ENCODE results near the gene USH1C. TPM values are rescaled to one million over a fixed set of nuclear protein-coding genes. Genes with fewer than 3 reads are reported as not detected.

Gene USH1C
- total and polyA plus RNA-seq, 4 donors = 0.09 to 1.3 (median 0.75) TPM

DNA sequence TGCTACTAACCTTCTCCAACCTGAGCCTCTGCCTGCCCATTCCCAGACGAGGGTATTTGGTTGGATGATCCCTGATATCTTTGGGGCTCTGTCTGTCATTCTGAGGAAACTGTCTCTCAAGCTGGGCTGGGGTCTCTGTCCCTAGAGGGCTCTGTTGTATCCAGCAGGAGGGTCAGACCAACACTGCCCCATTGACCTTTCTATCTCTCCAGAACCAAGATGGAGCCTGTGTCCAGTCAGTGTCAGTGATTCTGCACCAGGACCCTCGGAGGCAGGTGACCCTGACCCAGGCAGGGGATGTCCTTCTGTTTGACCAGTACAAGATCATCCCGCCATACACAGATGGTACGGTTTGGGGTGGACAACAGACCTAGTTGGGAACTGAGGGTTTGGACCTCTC is 24.7 kb upstream of the USH1C start:
- WGBS = 78% methylated on average over 4 of the region's 4 CpGs
- Histone ChIP-seq H3K27me3 (ENCODE audit: control insufficient read depth in 4 of 4, insufficient read depth in 4 of 4, low read length in 3 of 4) (no peaks in the 10 kb centered on the region), H3K36me3 (ENCODE audit: control insufficient read depth in 4 of 4, insufficient read depth in 3 of 4, low read depth in 1 of 4, low read length in 3 of 4) (no peaks in the 10 kb centered on the region), H3K4me1 (ENCODE audit: control insufficient read depth in 4 of 4, insufficient read depth in 4 of 4, low read length in 3 of 4) (no peaks in the 10 kb centered on the region), H3K9ac (ENCODE audit: low read depth in 1 of 2, low read length in 2 of 2) (no peak overlapping the region), H3K27ac (ENCODE audit: low read depth in 1 of 2, low read length in 2 of 2) (no peak overlapping the region), H3K4me3 (ENCODE audit: low read depth in 1 of 3, low read length in 3 of 3) (no peak overlapping the region), H3K9me3 (ENCODE audit: control insufficient read depth in 4 of 4, low read length in 3 of 4) (no peaks in the 10 kb centered on the region)
- DNase-seq (ENCODE audit: low spot score) = no peak
- TF ChIP-seq, protein P1, sequence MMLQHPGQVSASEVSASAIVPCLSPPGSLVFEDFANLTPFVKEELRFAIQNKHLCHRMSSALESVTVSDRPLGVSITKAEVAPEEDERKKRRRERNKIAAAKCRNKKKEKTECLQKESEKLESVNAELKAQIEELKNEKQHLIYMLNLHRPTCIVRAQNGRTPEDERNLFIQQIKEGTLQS (IDR thresholded peaks at IDR 0.05) = no peak
- TF ChIP-seq FOXA1 (IDR thresholded peaks at IDR 0.05) (no peak), JUND (IDR thresholded peaks at IDR 0.05) (no peak)
- TF ChIP-seq, protein P2, sequence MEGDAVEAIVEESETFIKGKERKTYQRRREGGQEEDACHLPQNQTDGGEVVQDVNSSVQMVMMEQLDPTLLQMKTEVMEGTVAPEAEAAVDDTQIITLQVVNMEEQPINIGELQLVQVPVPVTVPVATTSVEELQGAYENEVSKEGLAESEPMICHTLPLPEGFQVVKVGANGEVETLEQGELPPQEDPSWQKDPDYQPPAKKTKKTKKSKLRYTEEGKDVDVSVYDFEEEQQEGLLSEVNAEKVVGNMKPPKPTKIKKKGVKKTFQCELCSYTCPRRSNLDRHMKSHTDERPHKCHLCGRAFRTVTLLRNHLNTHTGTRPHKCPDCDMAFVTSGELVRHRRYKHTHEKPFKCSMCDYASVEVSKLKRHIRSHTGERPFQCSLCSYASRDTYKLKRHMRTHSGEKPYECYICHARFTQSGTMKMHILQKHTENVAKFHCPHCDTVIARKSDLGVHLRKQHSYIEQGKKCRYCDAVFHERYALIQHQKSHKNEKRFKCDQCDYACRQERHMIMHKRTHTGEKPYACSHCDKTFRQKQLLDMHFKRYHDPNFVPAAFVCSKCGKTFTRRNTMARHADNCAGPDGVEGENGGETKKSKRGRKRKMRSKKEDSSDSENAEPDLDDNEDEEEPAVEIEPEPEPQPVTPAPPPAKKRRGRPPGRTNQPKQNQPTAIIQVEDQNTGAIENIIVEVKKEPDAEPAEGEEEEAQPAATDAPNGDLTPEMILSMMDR (IDR thresholded peaks at IDR 0.05; ENCODE audit: low read depth, low read length, missing input control) = no peak

DNA sequence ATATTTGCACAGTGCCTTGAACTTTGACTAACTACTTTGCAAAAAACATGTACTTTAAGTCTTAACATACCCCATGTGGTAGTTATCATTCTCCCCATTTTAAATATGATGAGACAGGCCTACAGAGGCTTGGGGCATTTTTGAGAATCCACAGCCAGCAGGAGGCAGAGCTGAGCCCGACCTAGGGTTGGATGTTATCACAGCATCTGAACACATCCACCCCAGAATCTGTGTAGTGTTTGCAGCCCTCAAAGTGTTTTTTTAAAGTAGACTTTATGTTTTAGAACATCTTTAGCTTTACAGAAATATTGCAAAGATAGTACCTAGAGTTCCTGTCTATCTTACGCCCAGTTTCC is 20.4 kb upstream of the USH1C start:
- Histone ChIP-seq H3K27ac (ENCODE audit: low read depth in 1 of 2, low read length in 2 of 2) (no peak overlapping the region), H3K4me3 (ENCODE audit: low read depth in 1 of 3, low read length in 3 of 3) (no peak overlapping the region)

DNA sequence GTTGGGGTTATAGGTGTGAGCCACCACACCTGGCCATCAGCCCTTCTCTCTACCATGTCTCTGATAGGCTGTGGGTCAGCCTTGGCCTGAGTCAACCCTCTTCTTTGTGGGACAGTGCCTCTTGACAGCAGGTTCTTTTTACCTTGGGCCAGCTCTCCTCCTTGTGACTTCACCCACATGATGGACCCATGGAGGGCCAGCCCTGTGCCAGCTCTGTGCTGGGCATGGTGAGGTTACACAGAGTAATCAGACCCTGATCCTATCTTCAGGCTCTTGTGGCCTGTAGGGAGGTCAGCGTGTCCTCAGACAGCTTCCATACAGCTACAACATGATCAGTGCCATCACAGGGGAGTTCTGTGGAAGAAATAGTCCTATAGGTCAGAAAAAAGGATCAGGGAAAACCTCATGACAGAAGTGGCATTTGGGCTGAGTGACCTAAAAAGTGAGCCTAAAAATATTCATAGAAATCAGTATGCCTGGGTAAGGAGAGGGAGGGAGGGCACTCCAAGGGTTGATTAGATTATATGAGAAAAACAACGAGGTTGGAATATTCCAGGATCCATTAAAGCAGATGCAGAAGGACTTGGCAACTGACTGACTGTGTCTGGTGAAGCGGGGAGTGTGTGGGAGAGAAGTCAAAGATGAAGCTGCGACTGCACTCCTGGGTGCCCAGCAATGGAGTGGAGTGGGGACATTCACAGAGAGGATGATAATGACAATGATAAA is 19.9 kb upstream of the USH1C start:
- H3K9me3 ChIP-seq (ENCODE audit: control insufficient read depth in 4 of 4, low read length in 3 of 4) = no peaks in the 10 kb centered on the region
- H3K27ac ChIP-seq (ENCODE audit: low read depth in 1 of 2, low read length in 2 of 2) = no peak overlapping the region
- no peak for DNase-seq (ENCODE audit: low spot score)
- no peak overlapping the region for H3K4me3 ChIP-seq (ENCODE audit: low read depth in 1 of 3, low read length in 3 of 3)
- H3K4me1 ChIP-seq (ENCODE audit: control insufficient read depth in 4 of 4, insufficient read depth in 4 of 4, low read length in 3 of 4) = no peaks in the 10 kb centered on the region
- no peaks in the 10 kb centered on the region for H3K36me3 ChIP-seq (ENCODE audit: control insufficient read depth in 4 of 4, insufficient read depth in 3 of 4, low read depth in 1 of 4, low read length in 3 of 4)
- WGBS = 85% methylated on average over 4 of the region's 4 CpGs
- no peak overlapping the region for H3K9ac ChIP-seq (ENCODE audit: low read depth in 1 of 2, low read length in 2 of 2)
- peaks cover 0 to 2% (median 0%) of the 10 kb centered on the region in 4 donors for H3K27me3 ChIP-seq (ENCODE audit: control insufficient read depth in 4 of 4, insufficient read depth in 4 of 4, low read length in 3 of 4)
- TF ChIP-seq, protein P1 (IDR thresholded peaks at IDR 0.05) = no peak
- TF ChIP-seq FOXA2 (IDR thresholded peaks at IDR 0.05) = no peak

More for the DNA sequence above, 20.4 kb upstream of the USH1C start:
- DNase-seq (ENCODE audit: low spot score) = no peak
- H3K36me3 ChIP-seq (ENCODE audit: control insufficient read depth in 4 of 4, insufficient read depth in 3 of 4, low read depth in 1 of 4, low read length in 3 of 4) = no peaks in the 10 kb centered on the region
- H3K27me3 ChIP-seq (ENCODE audit: control insufficient read depth in 4 of 4, insufficient read depth in 4 of 4, low read length in 3 of 4) = peaks cover 0 to 2% (median 0%) of the 10 kb centered on the region in 4 donors
- WGBS = 59% methylated on average over 2 of the region's 2 CpGs
- no peak overlapping the region for H3K9ac ChIP-seq (ENCODE audit: low read depth in 1 of 2, low read length in 2 of 2)
- no peaks in the 10 kb centered on the region for H3K9me3 ChIP-seq (ENCODE audit: control insufficient read depth in 4 of 4, low read length in 3 of 4)
- TF ChIP-seq EGR1 (IDR thresholded peaks at IDR 0.05; ENCODE audit: low read depth in 2 of 2) = no peak
- TF ChIP-seq RXRA (IDR thresholded peaks at IDR 0.05) = no peak
- TF ChIP-seq HNF4G (IDR thresholded peaks at IDR 0.05) = no peak
- H3K4me1 ChIP-seq (ENCODE audit: control insufficient read depth in 4 of 4, insufficient read depth in 4 of 4, low read length in 3 of 4) = no peaks in the 10 kb centered on the region

DNA sequence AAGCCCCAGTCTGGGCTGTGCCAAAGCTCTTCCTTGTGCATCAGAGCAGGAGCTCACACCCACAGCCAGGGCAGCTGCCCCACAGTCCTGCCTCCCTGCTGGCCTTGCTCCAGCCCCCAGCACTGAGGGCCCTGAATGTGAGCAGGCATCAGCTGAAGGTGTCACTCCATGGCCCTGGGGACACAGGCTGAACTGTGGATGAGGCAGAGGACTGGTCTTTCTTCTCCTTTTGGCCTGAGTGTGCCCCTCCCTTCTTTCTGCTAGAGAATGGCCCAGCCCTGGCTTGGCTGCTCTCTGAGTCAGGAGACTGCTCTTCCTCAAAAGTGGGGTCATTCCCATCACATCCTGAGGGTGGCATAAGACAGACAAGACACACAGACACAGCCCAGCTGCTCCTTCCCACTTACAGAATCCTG is 19.0 kb upstream of the USH1C start:
- Histone ChIP-seq H3K36me3 (ENCODE audit: control insufficient read depth in 4 of 4, insufficient read depth in 3 of 4, low read depth in 1 of 4, low read length in 3 of 4) (no peaks in the 10 kb centered on the region), H3K4me3 (ENCODE audit: low read depth in 1 of 3, low read length in 3 of 3) (no peak overlapping the region), H3K9me3 (ENCODE audit: control insufficient read depth in 4 of 4, low read length in 3 of 4) (no peaks in the 10 kb centered on the region), H3K27me3 (ENCODE audit: control insufficient read depth in 4 of 4, insufficient read depth in 4 of 4, low read length in 3 of 4) (peaks cover 0 to 2% (median 0%) of the 10 kb centered on the region in 4 donors), H3K4me1 (ENCODE audit: control insufficient read depth in 4 of 4, insufficient read depth in 4 of 4, low read length in 3 of 4) (no peaks in the 10 kb centered on the region), H3K27ac (ENCODE audit: low read depth in 1 of 2, low read length in 2 of 2) (no peak overlapping the region), H3K9ac (ENCODE audit: low read depth in 1 of 2, low read length in 2 of 2) (no peak overlapping the region)
- TF ChIP-seq HNF4A (conservative IDR thresholded peaks at IDR 0.05) (no peak), HNF4G (IDR thresholded peaks at IDR 0.05) (no peak), FOXA1 (IDR thresholded peaks at IDR 0.05) (no peak), RXRA (IDR thresholded peaks at IDR 0.05) (no peak), FOXA2 (IDR thresholded peaks at IDR 0.05) (no peak), TAF1 (conservative IDR thresholded peaks at IDR 0.05) (no peak), NR2F2 (IDR thresholded peaks at IDR 0.05) (no peak), EGR1 (IDR thresholded peaks at IDR 0.05; ENCODE audit: low read depth in 2 of 2) (no peak), RAD21 (IDR thresholded peaks at IDR 0.05) (no peak), SP1 (IDR thresholded peaks at IDR 0.05) (no peak)
- TF ChIP-seq, protein P2 (IDR thresholded peaks at IDR 0.05; ENCODE audit: low read depth, low read length, missing input control) = no peak
- TF ChIP-seq, protein P3, sequence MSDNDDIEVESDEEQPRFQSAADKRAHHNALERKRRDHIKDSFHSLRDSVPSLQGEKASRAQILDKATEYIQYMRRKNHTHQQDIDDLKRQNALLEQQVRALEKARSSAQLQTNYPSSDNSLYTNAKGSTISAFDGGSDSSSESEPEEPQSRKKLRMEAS (IDR thresholded peaks at IDR 0.05) = no peak
- TF ChIP-seq, protein P1 (IDR thresholded peaks at IDR 0.05) = no peak
- TF ChIP-seq, protein P4, sequence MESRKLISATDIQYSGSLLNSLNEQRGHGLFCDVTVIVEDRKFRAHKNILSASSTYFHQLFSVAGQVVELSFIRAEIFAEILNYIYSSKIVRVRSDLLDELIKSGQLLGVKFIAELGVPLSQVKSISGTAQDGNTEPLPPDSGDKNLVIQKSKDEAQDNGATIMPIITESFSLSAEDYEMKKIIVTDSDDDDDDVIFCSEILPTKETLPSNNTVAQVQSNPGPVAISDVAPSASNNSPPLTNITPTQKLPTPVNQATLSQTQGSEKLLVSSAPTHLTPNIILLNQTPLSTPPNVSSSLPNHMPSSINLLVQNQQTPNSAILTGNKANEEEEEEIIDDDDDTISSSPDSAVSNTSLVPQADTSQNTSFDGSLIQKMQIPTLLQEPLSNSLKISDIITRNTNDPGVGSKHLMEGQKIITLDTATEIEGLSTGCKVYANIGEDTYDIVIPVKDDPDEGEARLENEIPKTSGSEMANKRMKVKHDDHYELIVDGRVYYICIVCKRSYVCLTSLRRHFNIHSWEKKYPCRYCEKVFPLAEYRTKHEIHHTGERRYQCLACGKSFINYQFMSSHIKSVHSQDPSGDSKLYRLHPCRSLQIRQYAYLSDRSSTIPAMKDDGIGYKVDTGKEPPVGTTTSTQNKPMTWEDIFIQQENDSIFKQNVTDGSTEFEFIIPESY (IDR thresholded peaks at IDR 0.05) = no peak
- DNase-seq (ENCODE audit: low spot score) = no peak
